GM21526 (cell line): Measurements from ENCODE around the gene ZBBX.
"Not testable (repeated sequence)": the region's sequence is repeated elsewhere in the genome, so short reads cannot be mapped to it uniquely, and the experiment has no call there.

Experiments
- ATAC-seq: cut with Tn5 transposase; IDR thresholded peaks from one replicate; pipeline ENCODE4 v1.9.1; 2021; ENCODE audit warnings: moderate library complexity; ENCODE audit not compliant: unreplicated experiment, low FRiP score

The ZBBX gene, protein sequence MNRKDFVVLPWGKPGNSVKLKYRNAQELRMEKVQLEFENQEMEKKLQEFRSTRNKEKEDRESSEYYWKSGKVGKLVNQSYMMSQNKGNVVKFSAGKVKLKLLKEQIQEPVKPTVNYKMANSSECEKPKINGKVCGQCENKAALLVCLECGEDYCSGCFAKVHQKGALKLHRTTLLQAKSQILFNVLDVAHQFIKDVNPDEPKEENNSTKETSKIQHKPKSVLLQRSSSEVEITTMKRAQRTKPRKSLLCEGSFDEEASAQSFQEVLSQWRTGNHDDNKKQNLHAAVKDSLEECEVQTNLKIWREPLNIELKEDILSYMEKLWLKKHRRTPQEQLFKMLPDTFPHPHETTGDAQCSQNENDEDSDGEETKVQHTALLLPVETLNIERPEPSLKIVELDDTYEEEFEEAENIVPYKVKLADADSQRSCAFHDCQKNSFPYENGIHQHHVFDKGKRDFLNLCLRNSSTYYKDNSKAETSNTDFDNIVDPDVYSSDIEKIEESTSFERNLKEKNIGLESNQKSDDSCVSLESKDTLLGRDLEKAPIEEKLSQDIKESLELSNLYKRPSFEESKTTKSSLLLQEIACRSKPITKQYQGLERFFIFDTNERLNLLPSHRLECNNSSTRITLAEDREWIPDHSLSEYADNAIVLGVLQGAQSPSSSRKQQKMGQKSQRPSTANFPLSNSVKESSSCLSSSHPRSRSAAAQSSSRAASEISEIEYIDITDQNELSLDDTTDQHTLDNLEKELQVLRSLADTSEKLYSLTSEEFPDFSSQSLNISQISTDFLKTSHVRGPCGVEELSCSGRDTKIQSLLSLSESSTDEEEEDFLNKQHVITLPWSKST

DNA sequence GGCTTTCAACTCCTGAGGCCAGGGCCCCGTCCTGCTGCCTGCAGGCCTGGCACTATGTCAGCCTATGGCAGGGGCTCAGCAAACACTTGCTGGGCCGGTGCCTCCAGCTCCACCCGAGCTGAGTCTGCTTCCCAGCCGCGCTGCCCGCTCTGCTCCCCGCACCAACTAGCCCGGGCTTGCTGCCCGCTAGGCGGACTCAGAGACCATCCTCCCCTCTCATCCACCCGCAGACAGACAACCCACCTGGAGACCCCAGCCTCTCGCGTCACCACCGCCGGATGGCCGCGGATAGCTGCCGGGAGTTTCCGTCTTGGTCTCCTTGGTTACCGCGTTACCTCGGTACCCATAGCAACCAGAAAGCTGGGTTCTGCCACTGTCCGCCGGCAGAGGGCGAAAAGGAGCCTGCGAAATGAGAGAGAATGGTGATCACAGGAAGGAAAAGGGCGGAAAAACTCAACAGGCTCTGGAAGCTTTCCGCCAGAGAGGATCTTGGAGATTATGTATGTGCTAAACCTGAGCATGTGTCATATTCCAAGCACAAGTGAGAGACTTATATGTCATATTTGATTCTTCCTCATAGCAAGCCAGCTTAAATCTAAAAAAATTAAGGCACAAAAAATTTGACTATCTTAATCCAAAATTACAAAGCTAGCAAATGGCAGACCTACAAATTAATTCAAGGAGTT is at the start of gene ZBBX:
TSS of gene ZBBX (minus strand) at position 294 of the 686 bp plus-strand sequence. CDS start 7,396 bp downstream, outside the sequence.
- ATAC-seq: peak; percentile 100

DNA sequence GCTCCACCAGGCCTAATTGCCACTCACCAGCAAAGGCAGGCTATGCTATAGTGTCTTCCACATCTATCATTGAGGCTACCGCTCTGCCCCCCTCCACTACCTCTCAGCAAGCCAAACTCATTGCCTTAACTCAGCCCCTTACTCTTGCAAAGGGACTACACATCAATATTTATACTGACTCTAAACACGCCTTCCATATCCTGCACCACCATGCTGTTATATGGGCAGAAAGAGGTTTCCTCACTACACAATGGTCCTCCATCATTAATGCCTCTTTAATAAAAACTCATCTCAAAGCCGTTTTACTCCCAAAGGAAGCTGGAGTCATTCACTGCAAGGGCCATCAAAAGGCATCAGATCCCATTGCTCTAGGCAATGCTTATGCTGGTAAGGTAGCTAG is 46.9 kb upstream of the ZBBX start:
- ATAC-seq: not testable (repeated sequence)

DNA sequence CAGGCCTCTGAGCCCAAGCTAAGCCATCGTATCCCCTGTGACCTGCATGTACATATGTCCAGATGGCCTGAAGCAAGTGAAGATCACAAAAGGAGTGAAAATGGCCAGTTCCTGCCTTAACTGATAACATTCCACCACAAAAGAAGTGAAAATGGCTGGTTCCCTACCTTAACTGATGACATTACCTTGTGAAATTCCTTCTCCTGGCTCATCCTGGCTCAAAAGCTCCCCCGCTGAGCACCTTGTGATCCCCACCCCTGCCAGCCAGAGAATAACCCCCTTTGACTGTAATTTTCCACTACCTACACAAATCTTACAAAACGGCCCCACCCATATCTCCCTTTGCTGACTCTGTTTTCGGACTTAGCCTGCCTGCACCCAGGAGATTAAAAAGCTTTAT is 42.3 kb upstream of the ZBBX start:
- ATAC-seq: not testable (repeated sequence)

DNA sequence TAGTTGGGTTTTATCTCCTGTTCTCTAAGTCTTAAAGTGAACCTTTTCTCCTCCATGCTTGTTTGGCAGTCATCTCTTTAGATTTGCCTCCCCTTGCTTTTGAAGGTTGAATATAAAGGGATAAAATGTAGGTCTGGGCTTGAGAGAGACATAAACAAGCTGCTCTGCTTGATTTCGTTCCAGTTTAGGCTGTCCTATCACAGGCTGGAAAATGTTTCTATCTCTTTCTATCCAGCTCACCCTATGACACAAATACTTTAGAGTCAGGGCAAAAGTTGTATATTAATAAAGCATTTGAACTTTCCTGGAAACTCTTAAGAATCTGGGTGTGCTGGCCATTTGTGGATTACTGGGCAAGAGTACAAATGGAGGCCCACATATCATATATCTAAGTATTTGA is 29.5 kb upstream of the ZBBX start:
- ATAC-seq: no peak

DNA sequence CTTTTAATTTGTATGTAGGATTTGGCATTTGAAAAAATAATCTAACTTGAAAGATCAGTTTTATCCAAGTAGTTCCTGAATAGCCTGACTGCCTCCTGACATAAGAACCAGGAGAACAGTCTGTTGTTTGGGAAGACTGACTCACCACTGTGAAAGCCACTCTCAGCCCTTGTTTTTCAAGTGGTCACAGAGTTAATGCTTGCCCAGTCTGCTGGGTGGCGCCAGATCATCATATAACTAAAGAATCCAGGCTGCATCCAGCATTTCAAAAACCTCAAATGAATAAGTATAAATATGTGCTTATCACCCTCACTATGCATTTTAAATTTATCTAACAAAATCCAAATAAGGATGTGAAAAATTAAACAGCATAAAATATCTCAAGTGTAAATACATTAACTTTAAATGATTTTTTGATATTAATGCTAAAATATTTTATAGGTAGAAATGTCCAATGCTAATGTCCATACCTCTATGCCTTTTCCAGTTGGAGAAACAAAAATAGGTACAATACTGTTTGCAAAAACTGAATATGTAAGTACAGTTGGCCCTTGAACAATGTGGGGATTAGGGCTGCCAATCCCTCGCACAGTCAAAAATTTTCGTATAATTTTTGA is 26.9 kb upstream of the ZBBX start:
- ATAC-seq: no peak

DNA sequence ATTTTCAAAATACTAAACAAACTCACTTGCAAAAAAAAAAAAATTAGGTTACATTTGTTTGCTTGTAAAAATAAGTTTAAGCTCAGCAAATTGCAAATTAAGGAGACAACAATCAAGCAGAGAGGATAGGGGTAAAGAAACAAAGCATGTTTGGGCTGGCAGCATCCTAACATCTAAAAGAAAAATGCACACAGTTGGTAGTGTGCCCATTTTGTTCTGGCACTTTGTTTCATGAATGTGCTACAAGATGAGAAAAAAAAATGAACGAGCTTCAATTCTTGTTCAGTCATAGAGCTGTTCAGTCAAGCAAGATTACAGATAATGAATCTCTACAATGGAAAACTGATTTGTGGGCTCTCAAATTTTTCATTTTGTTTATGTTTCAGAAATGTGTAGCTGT is 17.7 kb upstream of the ZBBX start:
- no peak for ATAC-seq

DNA sequence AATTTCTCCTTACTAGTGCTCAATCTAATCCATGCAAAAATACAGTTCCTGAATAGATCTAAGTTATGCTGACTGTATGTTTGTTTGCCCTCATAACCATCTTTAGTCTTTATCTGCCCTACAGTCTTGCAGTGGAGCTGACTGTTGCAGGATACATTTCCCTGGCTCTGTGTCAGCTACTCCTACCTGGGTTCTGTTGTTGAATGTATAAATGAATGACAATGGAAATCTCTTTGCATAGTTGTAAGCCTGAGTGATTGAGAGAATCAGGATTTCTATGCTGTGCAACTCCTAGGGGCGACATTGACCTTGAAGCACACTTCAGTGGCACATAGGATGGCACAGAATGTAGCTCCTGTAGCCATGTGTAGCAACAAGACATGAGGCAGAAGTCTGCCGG is 16.0 kb upstream of the ZBBX start:
- no peak for ATAC-seq

DNA sequence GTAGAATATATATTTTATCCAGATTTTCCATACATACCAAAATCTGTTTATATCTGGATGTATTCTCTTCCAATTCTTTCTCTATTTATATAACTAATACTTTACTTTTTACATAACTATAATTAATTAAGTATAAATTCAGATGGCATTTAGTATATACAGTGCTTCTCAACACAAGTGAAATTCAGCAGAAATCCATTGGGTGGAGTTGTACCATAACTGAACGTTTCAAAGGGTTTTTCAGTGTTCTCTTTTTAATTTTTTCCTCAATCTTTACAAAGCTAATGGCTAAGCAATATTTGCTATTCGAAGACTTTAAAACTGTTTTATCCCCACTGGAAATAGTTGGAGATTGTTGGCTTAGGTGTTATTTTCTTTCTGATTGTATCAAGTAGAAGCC is 13.9 kb upstream of the ZBBX start:
- no peak for ATAC-seq

DNA sequence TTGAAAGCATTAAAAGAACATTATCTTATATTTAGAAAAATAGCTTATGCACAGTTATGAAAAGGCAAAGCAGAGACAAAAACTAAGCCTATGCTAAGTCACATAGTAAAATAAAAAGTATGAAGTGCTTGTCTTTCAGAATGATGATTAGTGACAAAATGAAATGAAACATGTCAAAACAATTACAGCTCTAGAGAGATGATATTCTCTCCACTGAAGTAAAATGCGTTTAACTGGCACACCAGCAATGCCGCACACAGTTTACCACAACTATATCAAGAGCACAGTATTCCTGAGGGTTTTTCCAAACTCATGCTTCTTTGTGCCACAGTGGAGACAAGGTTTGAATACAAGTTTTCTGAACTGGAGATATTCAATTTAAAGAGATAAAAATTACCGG is 2.1 kb upstream of the ZBBX start:
- no peak for ATAC-seq

DNA sequence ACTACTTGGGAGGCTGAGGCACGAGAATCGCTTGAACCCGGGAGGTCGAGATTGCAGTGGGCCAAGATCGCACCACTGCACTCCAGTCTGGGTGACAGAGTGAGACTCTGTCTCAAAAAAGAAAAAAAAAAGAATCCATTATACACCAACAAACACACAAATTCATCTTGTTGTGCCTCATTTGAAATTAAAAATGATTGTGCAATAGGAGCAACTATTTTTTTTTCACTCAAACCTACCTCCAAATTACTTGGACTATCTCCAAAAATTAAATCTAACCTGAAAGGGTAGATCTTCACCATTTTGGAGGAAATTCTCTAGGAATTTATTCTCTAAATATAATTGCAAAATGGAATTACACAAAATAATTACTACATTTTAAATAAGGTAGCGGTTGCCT is 4.6 kb downstream of the ZBBX start:
- ATAC-seq: no peak

DNA sequence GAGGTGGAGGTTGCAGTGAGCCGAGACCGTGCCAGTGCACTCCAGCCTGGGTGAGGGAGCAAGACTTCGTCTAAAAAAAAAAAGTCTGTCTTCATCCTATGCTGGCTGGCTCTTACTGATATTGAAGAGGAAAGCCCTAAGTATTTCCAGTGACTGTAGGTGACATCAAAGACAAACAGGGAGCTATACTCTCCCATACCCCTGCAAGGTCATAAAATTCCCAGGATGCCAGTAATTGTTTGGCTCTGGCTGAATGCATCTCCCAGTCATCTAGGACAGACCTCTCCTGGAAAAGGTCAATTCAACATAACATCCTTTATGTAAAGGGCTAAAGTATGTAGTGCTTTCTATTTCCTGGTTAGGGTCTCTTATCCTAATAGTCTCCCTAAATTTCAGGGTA is 8.0 kb downstream of the ZBBX start:
- ATAC-seq: no peak

DNA sequence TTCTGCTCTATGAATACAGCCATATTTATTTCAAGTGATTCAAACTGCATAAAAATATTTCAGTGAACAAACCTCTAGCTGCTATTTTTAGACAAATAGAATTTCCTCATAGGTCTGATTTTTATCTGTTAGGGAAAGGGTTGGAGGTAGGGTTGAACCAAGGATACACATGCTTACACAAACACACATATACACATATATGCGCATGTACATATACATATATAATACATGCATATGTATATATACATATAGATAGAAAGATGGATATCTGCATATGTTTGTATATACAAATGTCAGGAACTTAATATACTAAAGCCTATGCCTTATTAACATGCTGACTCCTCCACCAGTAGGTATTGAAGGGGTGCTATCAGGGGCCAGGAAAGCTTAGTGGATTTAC is 18.1 kb downstream of the ZBBX start:
- no peak for ATAC-seq

DNA sequence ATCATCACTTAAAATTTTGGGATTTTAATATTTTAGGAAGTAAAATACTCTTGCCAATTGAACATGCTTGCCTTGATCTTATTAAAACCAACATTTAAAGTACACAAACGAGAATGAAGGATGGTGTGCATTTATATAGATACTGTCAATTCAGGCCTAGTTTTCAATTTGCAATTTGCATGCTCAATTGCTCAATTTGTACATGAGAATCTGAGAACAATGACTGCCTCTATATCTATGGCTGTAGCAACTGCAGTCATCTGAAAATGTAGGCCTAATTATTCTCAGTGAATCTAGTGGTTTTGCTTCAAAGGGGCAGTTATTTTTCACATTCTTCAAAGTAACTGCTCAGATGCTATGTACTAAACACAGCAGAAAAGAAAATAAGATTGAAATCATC is 18.8 kb downstream of the ZBBX start:
- ATAC-seq: no peak

DNA sequence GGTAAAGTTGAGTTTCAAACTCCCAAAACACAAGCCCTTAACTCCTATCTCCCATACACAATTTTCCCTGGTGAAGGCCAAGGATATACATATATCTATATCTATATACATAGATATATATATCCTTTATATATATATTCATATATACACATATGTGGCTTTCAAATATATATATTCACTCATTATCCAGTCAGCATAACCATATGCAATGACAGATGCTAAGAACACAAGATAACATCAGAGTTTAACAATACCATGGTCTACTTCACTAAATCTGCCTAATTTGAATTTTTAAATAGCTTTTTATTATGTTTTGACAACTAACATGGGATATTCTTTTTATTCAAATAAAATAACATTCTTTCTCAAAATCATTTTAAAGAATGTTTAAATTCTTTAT is 24.7 kb downstream of the ZBBX start:
- no peak for ATAC-seq

DNA sequence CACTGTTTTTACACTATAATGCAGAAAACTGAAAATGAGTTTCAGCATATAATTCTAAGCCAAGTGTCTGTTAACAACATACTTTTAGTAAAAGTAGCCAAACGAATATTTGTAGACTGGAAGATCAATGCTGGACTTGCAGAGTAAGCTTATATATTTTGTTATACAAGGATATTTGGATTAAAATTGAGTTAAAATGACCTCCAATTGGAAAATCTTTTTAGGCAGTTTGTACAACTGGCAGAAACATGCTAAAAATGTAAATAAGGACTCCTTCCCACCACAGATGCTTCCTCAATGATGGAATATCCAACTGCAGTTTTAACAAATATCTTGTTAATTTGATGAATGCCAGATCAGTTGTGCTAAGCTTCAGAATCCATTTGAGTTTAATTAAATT is 25.3 kb downstream of the ZBBX start:
- no peak for ATAC-seq

DNA sequence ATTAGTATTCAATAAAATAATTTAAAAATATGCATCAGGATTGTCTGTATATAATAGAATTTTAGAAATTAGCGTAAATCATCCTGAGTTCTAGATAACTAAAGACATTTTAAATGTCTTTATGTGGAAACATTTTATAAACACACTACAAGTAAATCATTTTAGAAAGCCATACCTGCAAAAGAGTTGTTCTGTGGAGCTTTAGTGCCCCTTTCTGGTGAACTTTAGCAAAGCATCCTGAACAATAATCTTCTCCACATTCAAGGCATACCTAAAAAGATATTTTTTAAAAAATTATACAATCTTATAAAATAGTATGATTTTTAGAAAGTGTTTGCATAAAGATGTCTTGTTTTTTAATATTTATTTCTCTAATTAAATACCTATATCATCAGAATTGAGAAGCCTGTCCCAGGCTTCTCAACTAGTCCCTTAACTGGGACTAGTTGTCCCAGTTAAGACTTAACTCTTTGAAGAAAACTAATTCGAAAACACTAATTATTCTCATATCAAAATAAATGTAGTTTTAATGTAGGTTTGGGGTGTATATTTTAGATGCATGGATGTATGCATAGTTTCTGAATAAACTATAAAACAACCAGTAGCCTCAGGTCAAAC is 29.7 kb downstream of the ZBBX start:
- no peak for ATAC-seq

DNA sequence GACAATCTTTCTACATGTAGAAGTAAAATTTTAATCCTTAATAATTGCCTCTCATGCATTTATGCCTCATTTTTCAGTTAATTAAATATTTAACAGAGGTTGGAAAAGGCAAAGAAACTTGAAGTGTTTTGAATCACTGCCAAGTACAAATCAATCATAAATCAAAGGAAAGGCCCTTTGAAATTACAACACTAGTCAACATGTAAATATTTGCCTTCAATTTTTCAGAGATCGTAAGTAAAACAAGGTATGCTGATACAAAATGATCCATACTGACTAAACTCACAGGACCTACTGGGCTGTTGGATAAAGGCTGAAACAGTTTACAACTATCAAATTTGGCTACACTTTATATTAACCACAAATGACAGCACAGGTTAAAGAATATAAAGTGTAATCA is 33.9 kb downstream of the ZBBX start:
- no peak for ATAC-seq

DNA sequence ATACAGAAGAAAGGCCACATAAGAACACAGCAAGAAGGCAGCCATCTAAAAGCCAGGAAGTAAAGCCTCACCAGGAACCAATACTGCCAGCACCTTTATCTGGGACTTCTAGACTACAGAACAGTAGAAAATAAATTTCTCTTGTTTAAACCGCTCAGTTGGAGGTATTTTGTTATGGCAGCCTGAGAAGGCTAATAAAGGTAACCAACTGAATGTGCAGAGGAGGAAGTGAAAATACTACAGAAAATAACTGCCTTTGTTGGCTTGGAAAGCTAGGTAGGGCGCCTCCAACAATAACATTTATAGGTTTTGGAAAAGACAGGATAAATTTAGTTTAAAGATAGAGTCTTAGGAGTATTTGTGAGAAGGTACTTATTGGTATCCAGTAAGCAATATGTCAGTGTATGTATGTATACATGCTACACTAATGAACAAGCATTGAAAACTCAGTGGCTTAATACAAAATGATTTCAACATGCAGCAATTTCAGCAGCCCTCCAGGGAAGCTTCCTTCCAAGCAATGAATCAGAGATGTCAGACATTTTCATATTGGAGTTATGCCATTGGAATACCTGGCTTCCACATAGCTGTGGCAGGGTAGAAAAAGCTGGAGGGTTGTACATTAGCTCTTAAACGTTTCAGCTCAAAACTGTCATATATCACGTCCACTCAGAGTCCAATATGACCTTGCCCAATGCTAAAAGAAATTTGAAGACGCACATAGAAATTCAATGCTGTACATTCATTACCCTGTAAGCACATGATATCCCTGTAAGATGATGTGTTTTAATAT is 48.9 kb downstream of the ZBBX start:
- ATAC-seq: no peak

DNA sequence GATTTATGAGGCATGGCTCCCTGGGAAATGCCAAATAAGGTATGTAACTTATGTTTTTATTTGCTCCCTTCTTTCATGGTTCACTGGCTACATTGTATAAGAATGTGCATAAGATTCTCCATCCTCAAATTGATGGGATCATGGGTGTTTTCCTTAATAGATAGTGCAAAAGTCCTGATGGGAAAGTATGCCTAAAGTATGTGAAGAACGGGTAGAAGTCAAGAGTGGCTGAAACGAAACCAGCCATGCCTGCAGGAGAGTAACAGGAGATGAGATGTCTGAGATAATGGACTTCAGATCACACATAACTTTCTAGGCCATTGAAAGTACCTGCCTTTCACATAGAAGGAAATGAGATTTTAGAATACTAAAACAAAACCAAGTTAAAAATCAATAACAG is 56.5 kb downstream of the ZBBX start:
- no peak for ATAC-seq
